ENCODE measurements around the gene TTYH2.

TTYH2 gene

GRCh38 chr17:74304184-74304583, 90.8 kb downstream of the TTYH2 start:
- no peak for DNase-seq (ENCODE audit: extremely low spot score)
- POLR2A ChIA-PET, result no interaction called here
- CTCF ChIA-PET, result interaction anchor here (1.4 to 2.1 kb wide), 3 partner anchors 8 to 64 kb away, joined by 4 to 8 read pairs (median 4); partner anchors contain the start of gene GPR142
- no peak for TF ChIP-seq CTCF (IDR thresholded peaks at IDR 0.05; ENCODE audit: control extremely low read depth, extremely low read depth, low read depth, missing control alignments)

DNA sequence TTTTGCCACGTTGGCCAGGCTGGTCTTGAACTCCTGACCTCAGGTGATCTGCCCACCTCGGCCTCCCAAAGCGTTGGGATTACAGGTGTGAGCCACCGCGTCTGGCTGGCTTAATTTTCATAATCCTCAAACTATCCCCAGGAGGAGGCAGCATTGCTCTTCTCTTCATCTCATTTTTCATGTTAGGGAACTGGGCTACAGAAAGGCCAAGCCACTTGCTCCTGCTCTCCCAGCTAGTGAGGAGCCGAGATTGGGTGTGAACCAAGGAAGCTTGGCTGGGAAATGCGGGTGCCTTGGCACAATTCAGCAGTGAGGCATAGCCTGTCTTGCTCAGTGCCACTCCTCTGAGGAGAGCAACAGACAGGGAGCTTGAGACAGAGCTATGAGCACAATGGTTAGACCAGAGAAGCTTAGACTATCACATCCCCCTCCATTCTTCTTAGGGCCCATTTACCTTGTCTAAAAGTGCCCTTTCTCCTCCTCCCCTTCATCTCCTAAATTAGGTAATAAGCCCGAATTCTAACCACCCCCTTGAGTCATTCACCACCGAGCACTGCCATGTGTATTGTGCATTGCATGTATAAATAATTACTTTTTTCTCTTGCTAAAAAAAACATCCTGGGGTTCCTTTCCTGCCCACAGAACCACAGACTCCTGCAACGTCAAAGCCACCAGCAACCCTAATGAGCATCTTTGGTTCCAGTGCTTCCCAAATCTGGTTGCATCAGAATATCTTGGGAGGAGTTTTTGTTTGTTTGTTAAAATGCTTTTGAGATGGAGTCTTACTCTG, 92.7 kb downstream of the TTYH2 start:
- POLR2A ChIA-PET, result no interaction called here
- no peak for DNase-seq (ENCODE audit: extremely low spot score)

GRCh38 chr17:74307984-74308773, 94.8 kb downstream of the TTYH2 start:
- ChIA-PET CTCF (interaction anchor here (0.9 to 1.4 kb wide), 2 partner anchors 27 to 60 kb away, joined by 3 to 4 read pairs; no protein-coding TSS in a partner anchor), POLR2A (no interaction called here)
- TF ChIP-seq CTCF (IDR thresholded peaks at IDR 0.05; ENCODE audit: control extremely low read depth, extremely low read depth, low read depth, missing control alignments), result no peak
- no peak for DNase-seq (ENCODE audit: extremely low spot score)

More for the DNA sequence above, 92.7 kb downstream of the TTYH2 start:
- CTCF ChIA-PET, result interaction anchor here (0.8 to 2.0 kb wide), 4 partner anchors 56 to 106 kb away, joined by 3 to 8 read pairs (median 4); partner anchors contain the start of genes BTBD17 and GPR142
- TF ChIP-seq CTCF (IDR thresholded peaks at IDR 0.05; ENCODE audit: control extremely low read depth, extremely low read depth, low read depth, missing control alignments), result no peak

- no peak for TF ChIP-seq CTCF (IDR thresholded peaks at IDR 0.05; ENCODE audit: control extremely low read depth, extremely low read depth, low read depth, missing control alignments)
- DNase-seq (ENCODE audit: extremely low spot score), result no peak
- POLR2A ChIA-PET, result no interaction called here
- CTCF ChIA-PET, result no interaction called here
These were observed 96.5 kb downstream of the TTYH2 start for GRCh38 chr17:74309902-74310301.
